RWPE2 (cell line): Measurements from ENCODE around the gene PTGES.

Experiments
- ATAC-seq: fragments of 200-7000 bp; cut with Tn5 transposase; 3 replicates; pipeline ENCODE4 v1.9.1; 2021; ENCODE audit warnings: low read depth
- DNase-seq: peaks from one replicate; pipeline ENCODE4 v3.0.0-alpha.2; 2020; ENCODE audit warnings: low spot score
- H3K27ac ChIP-seq: fragments of 450-650 bp; 2 replicates; pipeline ENCODE4 v1.5.1; 2017; ENCODE audit warnings: mild to moderate bottlenecking; ENCODE audit not compliant: poor library complexity, severe bottlenecking
- H3K27me3 ChIP-seq: fragments of 250-450 bp; sonication (Bioruptor Pico); 2 replicates; pipeline ENCODE4 v1.5.1; 2021; ENCODE audit warnings: mild to moderate bottlenecking, moderate library complexity; ENCODE audit not compliant: insufficient read depth, poor library complexity, severe bottlenecking
- H3K36me3 ChIP-seq: fragments of 250-450 bp; sonication (Bioruptor Pico); 2 replicates; pipeline ENCODE4 v1.5.1; 2020; ENCODE audit warnings: low read depth, mild to moderate bottlenecking, moderate library complexity
- H3K4me1 ChIP-seq: fragments of 250-450 bp; sonication (Bioruptor Pico); 2 replicates; pipeline ENCODE4 v1.5.1; 2021; ENCODE audit warnings: mild to moderate bottlenecking, moderate library complexity; ENCODE audit not compliant: insufficient read depth, poor library complexity, severe bottlenecking
- H3K4me3 ChIP-seq: fragments of 250-450 bp; sonication (Bioruptor Pico); 2 replicates; pipeline ENCODE4 v1.5.1; 2021; ENCODE audit warnings: mild to moderate bottlenecking, moderate library complexity; ENCODE audit not compliant: severe bottlenecking
- H3K9me3 ChIP-seq: fragments of 250-450 bp; sonication (Bioruptor Pico); 2 replicates; pipeline ENCODE4 v1.5.1; 2021; ENCODE audit warnings: mild to moderate bottlenecking, moderate library complexity; ENCODE audit not compliant: severe bottlenecking
- CTCF ChIP-seq: fragments of 450-650 bp; IDR thresholded peaks from one replicate; pipeline ENCODE4 v1.5.1; 2017; ENCODE audit warnings: mild to moderate bottlenecking, moderate library complexity; ENCODE audit not compliant: poor library complexity, severe bottlenecking

Gene PTGES

GRCh38 chr9:129704807-129705206 lies 48.0 kb downstream of the PTGES start:
- Histone ChIP-seq H3K9me3 (no peaks in the 10 kb centered on the region), H3K27ac (no peak overlapping the region), H3K36me3 (no peaks in the 10 kb centered on the region), H3K27me3 (no peaks in the 10 kb centered on the region), H3K4me1 (no peaks in the 10 kb centered on the region), H3K4me3 (no peak overlapping the region)
- DNase-seq (no peak), ATAC-seq (no peak)
- TF ChIP-seq CTCF = no peak

GRCh38 chr9:129703667-129704355 lies 49.0 kb downstream of the PTGES start:
- no peak overlapping the region for H3K27ac ChIP-seq
- DNase-seq (no peak), ATAC-seq (no peak)
- no peaks in the 10 kb centered on the region for H3K27me3 ChIP-seq
- H3K36me3 ChIP-seq = no peaks in the 10 kb centered on the region
- TF ChIP-seq CTCF = no peak
- H3K4me3 ChIP-seq = no peak overlapping the region
- no peaks in the 10 kb centered on the region for H3K9me3 ChIP-seq
- H3K4me1 ChIP-seq = no peaks in the 10 kb centered on the region

- no peak for TF ChIP-seq CTCF
- H3K27ac ChIP-seq = no peak overlapping the region
- no peaks in the 10 kb centered on the region for H3K9me3 ChIP-seq
- H3K4me3 ChIP-seq = no peak overlapping the region
- DNase-seq (no peak), ATAC-seq (peak; percentile 68)
- H3K36me3 ChIP-seq = no peaks in the 10 kb centered on the region
- no peaks in the 10 kb centered on the region for H3K4me1 ChIP-seq
- no peaks in the 10 kb centered on the region for H3K27me3 ChIP-seq
These were observed 50.0 kb downstream of the PTGES start for GRCh38 chr9:129702589-129703520.

GRCh38 chr9:129701549-129701948 lies 51.3 kb downstream of the PTGES start:
- no peak overlapping the region for H3K27ac ChIP-seq
- ATAC-seq (no peak), DNase-seq (no peak)
- H3K4me1 ChIP-seq = no peaks in the 10 kb centered on the region
- no peaks in the 10 kb centered on the region for H3K36me3 ChIP-seq
- H3K4me3 ChIP-seq = no peak overlapping the region
- H3K27me3 ChIP-seq = peaks cover 4% of the 10 kb centered on the region
- TF ChIP-seq CTCF = no peak
- no peaks in the 10 kb centered on the region for H3K9me3 ChIP-seq
